ENCODE measurements around the gene SIGLEC7.

SIGLEC7 gene

DNA sequence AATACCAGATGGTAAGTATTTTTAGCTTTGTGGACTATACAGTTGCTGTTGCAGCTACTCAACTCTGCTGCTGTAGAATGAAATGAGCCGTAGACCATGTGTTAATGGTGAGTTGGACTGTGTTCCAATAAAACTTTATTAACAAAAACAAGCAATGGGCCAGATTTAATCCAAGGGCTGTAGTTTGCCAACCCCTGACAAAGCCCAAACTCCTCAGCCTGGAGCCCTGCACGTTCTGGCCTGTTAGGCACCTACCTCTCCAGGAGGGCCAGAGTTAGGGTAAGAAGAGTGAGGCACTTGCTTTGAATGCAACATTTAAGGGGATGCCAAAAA, 46.1 kb downstream of the SIGLEC7 start:
- H3K9me3 Mint-ChIP-seq, result no peaks in the 10 kb centered on the region
- no peak overlapping the region for H3K27ac Mint-ChIP-seq
- no peak for ATAC-seq
- no peaks in the 10 kb centered on the region for H3K36me3 Mint-ChIP-seq
- no peak for DNase-seq (ENCODE audit: low spot score in 2 of 2)
- peaks cover 15% of the 10 kb centered on the region for H3K4me1 Mint-ChIP-seq
- H3K4me3 Mint-ChIP-seq, result no peak overlapping the region

GRCh38 chr19:51192689-51193088, 50.6 kb downstream of the SIGLEC7 start:
- H3K4me3 Mint-ChIP-seq, result no peak overlapping the region
- H3K36me3 Mint-ChIP-seq, result no peaks in the 10 kb centered on the region
- ATAC-seq, result no peak
- H3K4me1 Mint-ChIP-seq, result peaks cover 8% of the 10 kb centered on the region
- no peaks in the 10 kb centered on the region for H3K9me3 Mint-ChIP-seq
- H3K27ac Mint-ChIP-seq, result no peak overlapping the region
- no peak for DNase-seq (ENCODE audit: low spot score in 2 of 2)

- peak overlapping the region; percentile 32 for H3K27ac Mint-ChIP-seq
- peak; percentile 95 for ATAC-seq
These were observed 52.6 kb downstream of the SIGLEC7 start for GRCh38 chr19:51194527-51195315.

GRCh38 chr19:51195316-51195586, 53.1 kb downstream of the SIGLEC7 start:
- no peak for ATAC-seq

More at GRCh38 chr19:51194527-51195315, 52.6 kb downstream of the SIGLEC7 start:
- no peaks in the 10 kb centered on the region for H3K9me3 Mint-ChIP-seq
- peak overlapping the region; percentile 56 for H3K4me3 Mint-ChIP-seq
- H3K4me1 Mint-ChIP-seq, result peaks cover 8% of the 10 kb centered on the region
- no peaks in the 10 kb centered on the region for H3K36me3 Mint-ChIP-seq
- peak; percentile 11 to 59 for DNase-seq (ENCODE audit: low spot score in 2 of 2)

GRCh38 chr19:51195616-51196015, 53.5 kb downstream of the SIGLEC7 start:
- ATAC-seq (no peak), DNase-seq (ENCODE audit: low spot score in 2 of 2) (no peak)
- no peaks in the 10 kb centered on the region for H3K9me3 Mint-ChIP-seq
- peaks cover 8% of the 10 kb centered on the region for H3K4me1 Mint-ChIP-seq
- H3K36me3 Mint-ChIP-seq, result no peaks in the 10 kb centered on the region
- H3K27ac Mint-ChIP-seq, result no peak overlapping the region
- no peak overlapping the region for H3K4me3 Mint-ChIP-seq

More at GRCh38 chr19:51195316-51195586, 53.1 kb downstream of the SIGLEC7 start:
- H3K4me1 Mint-ChIP-seq, result peaks cover 8% of the 10 kb centered on the region
- H3K36me3 Mint-ChIP-seq, result no peaks in the 10 kb centered on the region
- H3K27ac Mint-ChIP-seq, result no peak overlapping the region
- peak overlapping the region; percentile 56 for H3K4me3 Mint-ChIP-seq
- no peaks in the 10 kb centered on the region for H3K9me3 Mint-ChIP-seq
- no peak for DNase-seq (ENCODE audit: low spot score in 2 of 2)

DNA sequence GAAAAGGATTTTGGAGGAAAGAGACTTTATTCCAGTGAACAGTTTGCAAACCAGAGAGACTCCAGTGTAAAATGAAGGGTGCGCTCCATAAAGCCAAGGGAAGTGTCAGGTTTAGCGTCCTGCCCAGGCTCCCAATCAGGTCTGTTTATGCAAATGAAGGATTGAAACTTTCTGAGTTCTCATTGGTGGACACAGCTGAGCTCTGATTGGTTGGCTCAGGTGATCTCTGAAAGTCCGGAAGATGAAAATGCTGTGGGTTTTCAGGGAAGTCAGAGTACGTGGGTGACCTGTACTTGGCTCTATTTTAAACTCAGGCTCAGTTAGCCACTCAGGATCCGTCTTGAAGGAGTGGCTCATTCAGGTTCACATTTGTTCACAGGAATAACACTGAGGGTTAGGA, 54.1 kb downstream of the SIGLEC7 start:
- Mint-ChIP-seq H3K9me3 (no peaks in the 10 kb centered on the region), H3K36me3 (no peaks in the 10 kb centered on the region), H3K4me3 (no peak overlapping the region), H3K27ac (no peak overlapping the region), H3K4me1 (peaks cover 8% of the 10 kb centered on the region)
- DNase-seq (ENCODE audit: low spot score in 2 of 2) (no peak), ATAC-seq (no peak)

DNA sequence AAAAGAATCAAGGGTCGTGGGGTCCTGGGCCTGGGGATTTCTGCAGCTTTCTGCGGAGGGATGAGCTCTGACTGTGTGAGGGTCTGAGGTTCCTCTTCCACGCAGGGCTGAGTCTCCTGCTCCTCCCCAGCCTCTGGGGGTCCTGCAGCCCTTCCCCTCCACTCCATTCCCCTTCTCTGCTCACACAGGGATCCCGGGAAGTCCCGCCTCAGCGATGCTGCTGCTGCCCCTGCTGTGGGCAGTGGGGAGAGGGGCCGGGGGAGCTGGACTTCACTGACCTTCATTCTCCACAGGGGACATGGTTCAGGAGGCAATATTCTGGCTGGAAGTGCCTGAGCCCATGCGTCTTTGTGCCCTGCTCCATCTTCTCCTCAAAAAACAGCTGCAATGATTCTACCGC, 56.5 kb downstream of the SIGLEC7 start:
- no peak for ATAC-seq
- peaks cover 8% of the 10 kb centered on the region for H3K4me1 Mint-ChIP-seq
- no peak overlapping the region for H3K27ac Mint-ChIP-seq
- no peaks in the 10 kb centered on the region for H3K9me3 Mint-ChIP-seq
- H3K4me3 Mint-ChIP-seq, result no peak overlapping the region
- no peak for DNase-seq (ENCODE audit: low spot score in 2 of 2)
- H3K36me3 Mint-ChIP-seq, result no peaks in the 10 kb centered on the region

DNA sequence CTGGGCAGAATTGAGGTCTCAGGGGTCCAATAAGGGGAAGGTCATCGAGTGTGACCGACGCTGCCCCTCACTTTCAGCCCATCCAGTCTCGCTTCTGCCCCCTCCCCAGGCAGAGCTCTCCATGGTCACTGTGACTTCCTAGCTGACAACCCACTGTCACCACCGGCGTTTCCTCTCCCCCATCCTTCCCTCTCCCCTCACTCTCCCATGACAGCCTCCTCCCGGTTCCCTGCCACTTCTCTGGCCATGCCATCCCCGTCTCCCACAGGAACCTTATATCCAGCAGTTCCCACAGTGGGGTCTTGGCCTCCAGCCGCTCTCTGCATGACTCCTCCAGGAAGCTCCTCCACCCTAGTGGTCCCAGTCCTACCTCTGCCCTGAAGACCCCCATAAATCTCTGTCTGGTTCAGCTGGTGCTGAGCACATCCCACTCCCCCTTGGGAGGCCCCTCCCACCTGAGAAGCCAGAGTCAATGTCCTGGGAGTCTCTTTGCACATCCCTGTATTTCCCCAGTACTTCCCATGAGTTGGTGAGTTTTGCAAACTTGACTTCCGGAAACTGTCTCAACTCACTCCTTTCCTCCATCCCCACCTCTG, 58.1 kb downstream of the SIGLEC7 start:
- Mint-ChIP-seq H3K4me1 (peaks cover 2% of the 10 kb centered on the region), H3K4me3 (no peak overlapping the region), H3K27ac (no peak overlapping the region), H3K9me3 (no peaks in the 10 kb centered on the region), H3K36me3 (no peaks in the 10 kb centered on the region)
- DNase-seq (ENCODE audit: low spot score in 2 of 2) (no peak), ATAC-seq (no peak)

- Mint-ChIP-seq H3K27ac (no peak overlapping the region), H3K9me3 (no peaks in the 10 kb centered on the region), H3K36me3 (no peaks in the 10 kb centered on the region), H3K4me1 (no peaks in the 10 kb centered on the region), H3K4me3 (no peak overlapping the region)
- ATAC-seq, result no peak
- no peak for DNase-seq (ENCODE audit: low spot score in 2 of 2)
These were observed 59.6 kb downstream of the SIGLEC7 start for GRCh38 chr19:51201712-51202111.

All from stimulated activated effector memory CD8-positive, alpha-beta T cell treated with anti-CD3 and anti-CD28 coated beads, Interleukin-12 subunit alpha, Interleukin-12 subunit beta, amount 100 ng/mL, for 72 hours (primary cell).